ENCODE measurements around the gene MSMP.

Gene MSMP

GRCh38 chr9:35754264-35754663, at the start of gene MSMP:
MSMP (minus strand) TSS chr9:35754276; CDS start chr9:35754129, 147 bp downstream.
- no peak for DNase-seq (ENCODE audit: low spot score)

- DNase-seq (ENCODE audit: low spot score): no peak
These were observed 47.5 kb upstream of the MSMP start for GRCh38 chr9:35801328-35802128.

GRCh38 chr9:35800530-35800929, 46.5 kb upstream of the MSMP start:
- no peak for DNase-seq (ENCODE audit: low spot score)

GRCh38 chr9:35798658-35799374, 44.7 kb upstream of the MSMP start:
- peak; percentile 78 for DNase-seq (ENCODE audit: low spot score)

GRCh38 chr9:35797311-35798109, 43.4 kb upstream of the MSMP start:
- DNase-seq (ENCODE audit: low spot score): no peak

GRCh38 chr9:35795695-35796094, 41.6 kb upstream of the MSMP start:
- no peak for DNase-seq (ENCODE audit: low spot score)

GRCh38 chr9:35793461-35793860, 39.4 kb upstream of the MSMP start:
- no peak for DNase-seq (ENCODE audit: low spot score)

GRCh38 chr9:35792826-35793225, 38.8 kb upstream of the MSMP start:
- no peak for DNase-seq (ENCODE audit: low spot score)

GRCh38 chr9:35792024-35792813, 38.1 kb upstream of the MSMP start:
- no peak for DNase-seq (ENCODE audit: low spot score)

- no peak for DNase-seq (ENCODE audit: low spot score)
These were observed 37.3 kb upstream of the MSMP start, which contains the start of gene NPR2 for GRCh38 chr9:35791297-35791921. NPR2 (plus strand) TSS chr9:35791591; CDS start chr9:35792409, 818 bp downstream.

- peak; percentile 82 for DNase-seq (ENCODE audit: low spot score)
These were observed 36.6 kb upstream of the MSMP start for GRCh38 chr9:35790385-35791296.

- peak; percentile 21 for DNase-seq (ENCODE audit: low spot score)
These were observed 35.9 kb upstream of the MSMP start for GRCh38 chr9:35790025-35790384.

GRCh38 chr9:35789541-35789940, 35.5 kb upstream of the MSMP start:
- DNase-seq (ENCODE audit: low spot score): no peak

- no peak for DNase-seq (ENCODE audit: low spot score)
These were observed 29.3 kb upstream of the MSMP start for GRCh38 chr9:35783418-35783817.

GRCh38 chr9:35781066-35781465, 27.0 kb upstream of the MSMP start:
- DNase-seq (ENCODE audit: low spot score): no peak

- DNase-seq (ENCODE audit: low spot score): no peak
These were observed 24.4 kb upstream of the MSMP start for GRCh38 chr9:35778496-35778895.

GRCh38 chr9:35776018-35776417, 21.9 kb upstream of the MSMP start:
- DNase-seq (ENCODE audit: low spot score): no peak

- DNase-seq (ENCODE audit: low spot score): no peak
These were observed 21.0 kb upstream of the MSMP start for GRCh38 chr9:35774907-35775635.

- no peak for DNase-seq (ENCODE audit: low spot score)
These were observed 17.9 kb upstream of the MSMP start for GRCh38 chr9:35771943-35772342.

All from hematopoietic multipotent progenitor cell treated with erythropoietin and hydrocortisone succinate and interleukin-3 and kit ligand, for 17 days (in vitro differentiated cells).